HG02852 (cell line): ENCODE data around the gene GAK.
A peak's percentile ranks its signal among the peaks of the same experiment; 100 is the strongest.
"Not testable (repeated sequence)": the region's sequence is repeated elsewhere in the genome, so short reads cannot be mapped to it uniquely, and the experiment has no call there.

Experiments
- ATAC-seq: cut with Tn5 transposase; IDR thresholded peaks from one replicate; pipeline ENCODE4 v1.9.1; 2021; ENCODE audit warnings: mild to moderate bottlenecking, moderate library complexity; ENCODE audit not compliant: unreplicated experiment

Gene GAK

GRCh38 chr4:931960-932712 lies at the start of gene GAK, which contains the start of gene TMEM175:
Gene GAK (minus strand): TSS chr4:932316. CDS start chr4:932187, 129 bp downstream.
Gene TMEM175 (plus strand): TSS chr4:932460. CDS start chr4:947740, 15,280 bp downstream.
- ATAC-seq: peak; percentile 92

DNA sequence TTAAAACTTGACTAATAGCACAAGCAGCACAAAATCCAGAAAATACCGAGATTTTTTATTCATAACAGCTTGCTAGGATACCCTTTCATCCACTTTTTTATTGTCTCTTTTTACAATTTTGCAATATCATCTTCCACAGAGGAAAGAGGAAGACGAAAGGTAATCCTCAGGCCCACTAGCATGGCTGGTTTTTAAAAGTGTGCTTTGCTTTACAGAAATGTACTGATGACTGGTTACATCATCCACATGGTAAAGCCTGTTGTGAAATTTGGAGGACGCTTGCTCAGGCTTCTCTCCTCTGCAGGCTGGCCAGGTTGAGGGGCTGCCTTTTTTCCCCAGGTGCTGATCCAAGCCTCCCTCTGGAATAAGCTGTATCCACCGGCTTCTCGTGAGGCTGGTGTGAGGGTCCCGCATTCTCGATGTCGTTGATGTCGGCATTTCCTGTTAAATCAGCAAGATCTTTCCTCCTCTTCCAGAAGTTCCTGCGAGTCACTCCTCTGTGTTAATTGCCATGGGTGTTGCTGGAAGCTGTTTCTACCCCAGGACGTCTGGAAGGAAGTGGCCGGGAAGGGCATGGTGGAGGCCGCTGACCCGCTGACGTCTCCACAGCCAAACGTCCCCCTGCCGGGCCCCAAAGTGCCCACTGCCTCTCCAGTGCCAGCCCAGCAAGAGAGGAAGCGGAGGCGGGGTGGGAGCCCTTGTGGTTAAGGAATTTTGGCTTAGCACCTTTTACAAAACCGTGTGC lies 47.0 kb upstream of the GAK start:
- no peak for ATAC-seq

DNA sequence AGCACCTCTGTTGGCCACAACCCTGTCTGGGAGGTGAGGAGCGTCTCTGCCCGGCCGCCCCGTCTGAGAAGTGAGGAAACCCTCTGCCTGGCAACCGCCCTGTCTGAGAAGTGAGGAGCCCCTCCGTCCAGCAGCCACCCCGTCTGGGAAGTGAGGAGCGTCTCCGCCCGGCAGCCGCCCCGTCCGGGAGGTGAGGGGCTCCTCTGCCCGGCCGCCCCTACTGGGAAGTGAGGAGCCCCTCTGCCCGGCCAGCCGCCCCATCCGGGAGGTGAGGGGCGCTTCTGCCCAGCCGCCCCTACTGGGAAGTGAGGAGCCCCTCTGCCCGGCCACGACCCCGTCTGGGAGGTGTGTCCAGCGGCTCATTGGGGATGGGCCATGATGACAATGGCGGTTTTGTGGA lies 43.9 kb upstream of the GAK start:
- ATAC-seq: not testable (repeated sequence)

GRCh38 chr4:974668-975067 lies 42.6 kb upstream of the GAK start:
- ATAC-seq: no peak

GRCh38 chr4:973431-974397 lies 41.6 kb upstream of the GAK start, which contains the start of gene DGKQ:
Gene DGKQ (minus strand): TSS chr4:973569. CDS start chr4:973482, 87 bp downstream.
- ATAC-seq: peak; percentile 63

GRCh38 chr4:972651-973424 lies 40.7 kb upstream of the GAK start:
- peak; percentile 44 for ATAC-seq

GRCh38 chr4:971666-972500 lies 39.8 kb upstream of the GAK start:
- ATAC-seq: no peak

DNA sequence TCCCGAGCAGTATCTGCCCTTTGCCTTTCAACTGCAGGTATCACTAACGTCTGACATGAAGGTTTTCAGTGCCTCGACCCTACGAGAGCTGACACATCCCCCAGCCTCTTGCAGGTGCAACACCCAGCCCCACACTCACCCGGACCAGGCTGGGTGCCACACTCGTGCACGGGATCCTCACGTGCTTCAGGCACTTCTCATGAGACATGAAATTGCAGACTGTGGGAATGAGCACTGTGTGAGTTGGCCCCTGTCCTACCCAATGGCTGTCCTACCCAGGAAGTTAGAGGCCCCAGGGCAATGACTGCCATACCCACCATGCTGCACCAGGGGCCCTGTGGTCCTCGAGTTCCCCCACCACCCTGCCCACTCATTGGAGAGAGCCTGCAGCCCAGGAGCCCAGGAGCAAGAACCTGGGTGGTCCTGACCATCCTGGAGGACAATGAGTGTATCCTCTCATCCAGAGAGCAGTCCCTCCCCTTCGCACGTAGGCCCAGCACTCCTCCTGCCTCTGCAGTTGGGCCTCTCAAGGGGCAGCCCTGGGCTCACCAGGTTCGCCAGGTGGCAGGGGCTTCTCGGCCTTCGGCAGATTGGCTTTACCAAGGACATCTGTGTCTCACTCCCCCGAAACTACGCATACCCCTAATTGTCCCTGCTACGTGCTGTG lies 38.9 kb upstream of the GAK start:
- no peak for ATAC-seq

DNA sequence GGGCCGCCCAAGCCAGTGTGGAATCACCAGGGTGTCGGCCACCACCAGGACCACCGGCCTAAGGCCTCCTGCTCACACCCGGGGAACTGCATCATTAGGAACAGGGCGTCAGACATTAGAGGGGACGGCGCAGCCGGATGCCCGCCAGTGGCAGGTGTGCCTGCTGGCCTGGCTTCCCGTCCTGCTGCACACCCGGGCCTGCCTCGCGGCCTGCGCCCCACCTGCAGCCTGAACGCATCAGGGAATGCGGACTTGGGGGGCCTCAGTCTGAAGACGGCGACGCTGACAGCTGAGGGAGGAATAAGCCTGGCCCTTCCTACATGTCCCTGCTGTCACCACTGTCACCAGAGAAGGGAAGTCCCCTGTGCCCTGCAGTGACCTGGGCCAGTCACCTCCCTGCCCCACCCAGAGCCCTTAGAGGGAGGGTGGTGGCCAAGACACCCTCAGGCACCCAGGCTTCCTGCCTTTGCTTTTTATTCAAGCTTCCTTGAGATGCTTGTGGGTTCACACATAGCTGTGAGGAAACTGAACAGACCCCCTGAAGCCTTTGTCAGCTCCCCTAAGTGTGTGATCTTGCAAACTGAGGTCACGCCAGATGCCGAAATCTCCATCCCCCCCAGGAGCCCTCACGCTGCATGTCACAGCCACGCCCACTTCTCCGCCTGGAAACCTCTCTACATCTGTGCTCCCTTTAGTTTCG lies 38.1 kb upstream of the GAK start:
- ATAC-seq: no peak

- ATAC-seq: no peak
Measured at GRCh38 chr4:968621-969394, 36.7 kb upstream of the GAK start.

DNA sequence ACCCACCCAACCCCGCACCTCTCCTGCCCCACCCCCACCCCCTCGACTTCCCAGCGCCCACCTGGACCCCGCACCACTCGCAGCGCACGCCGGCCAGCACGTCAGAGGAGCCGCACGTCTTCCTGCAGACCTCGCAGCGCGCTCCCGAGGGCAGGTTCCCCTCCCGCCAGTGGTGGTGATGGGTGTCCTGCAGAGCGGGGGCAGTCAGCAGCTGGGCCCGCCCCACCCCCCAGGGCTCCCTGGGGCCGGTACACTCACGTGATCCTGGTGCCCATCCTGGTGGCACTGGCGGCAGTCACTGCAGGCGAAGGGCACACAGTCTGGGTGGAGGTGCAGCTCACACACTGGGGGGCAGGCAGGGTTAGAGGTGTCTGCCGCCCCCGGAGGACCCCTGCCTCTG lies 36.1 kb upstream of the GAK start:
- ATAC-seq: no peak

- no peak for ATAC-seq
Measured at GRCh38 chr4:967113-968104, 35.3 kb upstream of the GAK start.

DNA sequence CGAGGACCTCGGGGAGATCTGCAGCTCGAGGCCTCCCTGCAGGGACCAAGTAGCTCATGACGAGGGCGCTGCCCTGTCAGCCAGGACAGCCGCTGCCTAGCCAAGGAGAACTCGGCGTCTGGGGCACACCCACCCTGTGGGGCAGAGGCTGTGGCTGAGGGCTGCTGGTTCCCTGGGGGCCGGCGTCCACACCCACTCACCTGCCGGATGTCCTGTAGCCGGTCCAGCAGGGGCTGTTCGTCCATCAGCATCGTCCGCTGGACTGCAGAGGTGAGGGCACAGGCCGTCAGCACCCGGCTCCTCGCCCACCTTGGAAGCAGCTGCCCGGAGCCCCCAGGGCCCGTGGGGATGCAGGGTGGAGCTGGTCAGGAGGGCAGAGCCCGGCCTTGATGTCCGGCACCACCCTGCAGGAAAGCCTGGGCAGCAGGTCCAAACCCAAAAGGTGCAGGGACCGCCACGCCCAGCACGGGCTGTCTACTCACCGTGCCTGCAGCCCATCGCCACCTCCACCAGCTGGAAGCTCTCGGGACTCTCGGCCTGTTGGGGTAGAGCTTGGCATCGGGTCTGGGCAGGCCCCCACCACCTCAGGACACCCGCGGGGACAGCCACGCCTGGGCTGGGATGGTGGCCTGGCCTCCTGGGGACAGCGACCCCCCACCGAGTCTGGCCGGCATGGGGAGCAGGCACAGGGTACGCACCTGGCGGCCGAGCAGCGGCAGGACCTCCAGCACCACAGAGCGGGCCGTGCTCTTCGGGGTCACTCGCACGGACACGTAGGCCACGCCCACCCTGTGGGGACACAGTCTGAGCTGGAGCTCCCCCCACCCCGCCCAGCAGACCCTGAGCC lies 34.4 kb upstream of the GAK start:
- ATAC-seq: no peak

DNA sequence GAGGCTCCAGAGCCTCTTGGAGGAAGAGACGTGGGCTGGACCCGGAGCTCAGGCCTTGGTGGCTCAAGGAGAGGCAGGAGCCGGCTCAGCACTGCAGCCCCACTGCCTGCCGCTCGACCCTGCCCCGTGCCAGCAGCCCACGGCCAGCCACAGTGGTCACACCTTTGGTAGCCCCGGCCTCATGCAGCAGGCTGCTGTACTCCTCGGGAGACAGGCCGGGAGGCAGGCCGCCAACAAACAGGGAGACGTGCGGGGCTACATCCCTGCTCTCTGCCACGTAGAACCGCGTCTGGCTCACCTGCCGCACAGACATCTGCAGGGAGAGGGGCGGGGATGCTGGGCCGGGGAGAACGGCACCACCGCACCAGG lies 33.6 kb upstream of the GAK start:
- no peak for ATAC-seq

DNA sequence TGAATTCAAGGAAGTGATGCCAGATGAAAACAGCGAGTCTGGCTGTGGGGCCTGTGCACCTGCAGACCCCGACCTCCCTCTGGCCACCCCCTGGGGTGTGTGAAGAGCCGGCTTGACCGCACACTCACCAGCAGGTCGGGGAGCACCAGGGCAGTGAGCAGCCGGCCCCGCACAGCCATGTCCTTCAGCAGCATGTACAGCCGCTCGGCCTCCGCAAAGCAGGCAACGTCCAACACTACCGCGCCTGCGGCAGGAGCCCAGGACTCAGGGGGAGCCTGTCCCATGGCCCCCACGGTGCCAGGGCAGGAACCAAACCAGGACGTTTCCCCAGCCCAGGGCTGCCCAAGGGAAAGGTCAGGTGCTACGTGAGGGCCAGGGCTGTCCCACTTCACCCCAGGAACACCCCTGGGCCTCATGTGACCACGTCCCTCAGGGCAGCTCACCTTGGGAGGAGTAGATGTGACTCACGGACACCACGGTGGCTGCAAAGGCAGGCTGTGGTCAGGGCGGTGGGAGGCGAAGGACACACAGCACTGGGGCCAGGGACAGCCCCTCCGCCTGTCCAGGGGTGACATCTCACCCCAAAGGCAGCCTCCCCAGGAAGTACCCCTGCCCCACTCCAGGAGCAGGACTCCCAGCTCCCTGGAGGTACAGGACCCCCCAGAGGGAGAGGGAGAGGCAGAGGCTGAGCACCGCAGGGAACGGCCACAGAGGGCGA lies 33.1 kb upstream of the GAK start:
- no peak for ATAC-seq
